ENCODE data around the gene NPHS2. TPM values are rescaled to one million over a fixed set of nuclear protein-coding genes. Genes with fewer than 3 reads are reported as not detected.

Gene NPHS2
- total RNA-seq (2014; rRNA removed; shearing (Covaris generic); ENCODE audit: low replicate concordance) = not detected in 2 replicates

- DNase-seq (ENCODE audit: low read depth) = no peak
- in situ Hi-C loops (cut with HindIII; ENCODE audit: low pct_unique_long_range_greater_than_20kb, low sequenced_read_pairs) = no loop called here
Measured at GRCh38 chr1:179575497-179576314, at the start of gene NPHS2. Gene NPHS2, minus strand, starts transcription at chr1:179575948. Its CDS starts 84 bp downstream, at chr1:179575864.

- in situ Hi-C loops (cut with HindIII; ENCODE audit: low pct_unique_long_range_greater_than_20kb, low sequenced_read_pairs) = no loop called here
- no peak for DNase-seq (ENCODE audit: low read depth)
Measured at GRCh38 chr1:179612361-179612760, 36.6 kb upstream of the NPHS2 start.

- DNase-seq (ENCODE audit: low read depth) = no peak
- in situ Hi-C loops (cut with HindIII; ENCODE audit: low pct_unique_long_range_greater_than_20kb, low sequenced_read_pairs) = no loop called here
Measured at GRCh38 chr1:179601093-179601492, 25.3 kb upstream of the NPHS2 start.

DNA sequence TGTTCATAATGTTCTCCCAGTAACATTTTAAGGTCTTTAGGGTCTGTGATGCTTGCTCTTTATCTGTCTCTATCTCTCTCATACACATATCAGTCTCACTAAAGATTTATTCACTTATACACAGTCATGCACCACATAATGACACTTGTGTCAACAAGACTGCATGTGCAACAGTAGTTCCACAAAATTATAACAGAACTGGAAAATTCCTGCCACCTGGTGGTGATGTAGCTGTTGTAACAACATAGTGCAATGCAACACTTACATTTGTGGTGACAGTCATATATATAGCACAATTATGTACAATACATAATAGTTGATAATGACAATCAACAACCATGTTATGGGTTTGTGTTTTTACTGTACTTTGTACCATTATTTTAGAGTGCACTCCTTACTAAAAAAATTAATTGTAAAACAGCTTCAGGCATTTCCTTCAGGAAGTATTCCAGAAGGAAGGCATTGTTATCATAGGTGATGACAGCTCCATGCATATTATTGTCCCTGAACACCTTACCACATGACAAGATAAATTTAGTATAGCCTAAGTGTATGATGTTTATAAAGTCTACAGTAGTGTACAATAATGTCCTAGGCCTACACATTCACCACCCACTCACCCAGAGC is 24.0 kb upstream of the NPHS2 start:
- DNase-seq (ENCODE audit: low read depth) = no peak

GRCh38 chr1:179598631-179599030 is 22.9 kb upstream of the NPHS2 start:
- no peak for DNase-seq (ENCODE audit: low read depth)
- in situ Hi-C loops (cut with HindIII; ENCODE audit: low pct_unique_long_range_greater_than_20kb, low sequenced_read_pairs) = no loop called here

More for the DNA sequence above, 24.0 kb upstream of the NPHS2 start:
- in situ Hi-C loops (cut with HindIII; ENCODE audit: low pct_unique_long_range_greater_than_20kb, low sequenced_read_pairs) = no loop called here

DNA sequence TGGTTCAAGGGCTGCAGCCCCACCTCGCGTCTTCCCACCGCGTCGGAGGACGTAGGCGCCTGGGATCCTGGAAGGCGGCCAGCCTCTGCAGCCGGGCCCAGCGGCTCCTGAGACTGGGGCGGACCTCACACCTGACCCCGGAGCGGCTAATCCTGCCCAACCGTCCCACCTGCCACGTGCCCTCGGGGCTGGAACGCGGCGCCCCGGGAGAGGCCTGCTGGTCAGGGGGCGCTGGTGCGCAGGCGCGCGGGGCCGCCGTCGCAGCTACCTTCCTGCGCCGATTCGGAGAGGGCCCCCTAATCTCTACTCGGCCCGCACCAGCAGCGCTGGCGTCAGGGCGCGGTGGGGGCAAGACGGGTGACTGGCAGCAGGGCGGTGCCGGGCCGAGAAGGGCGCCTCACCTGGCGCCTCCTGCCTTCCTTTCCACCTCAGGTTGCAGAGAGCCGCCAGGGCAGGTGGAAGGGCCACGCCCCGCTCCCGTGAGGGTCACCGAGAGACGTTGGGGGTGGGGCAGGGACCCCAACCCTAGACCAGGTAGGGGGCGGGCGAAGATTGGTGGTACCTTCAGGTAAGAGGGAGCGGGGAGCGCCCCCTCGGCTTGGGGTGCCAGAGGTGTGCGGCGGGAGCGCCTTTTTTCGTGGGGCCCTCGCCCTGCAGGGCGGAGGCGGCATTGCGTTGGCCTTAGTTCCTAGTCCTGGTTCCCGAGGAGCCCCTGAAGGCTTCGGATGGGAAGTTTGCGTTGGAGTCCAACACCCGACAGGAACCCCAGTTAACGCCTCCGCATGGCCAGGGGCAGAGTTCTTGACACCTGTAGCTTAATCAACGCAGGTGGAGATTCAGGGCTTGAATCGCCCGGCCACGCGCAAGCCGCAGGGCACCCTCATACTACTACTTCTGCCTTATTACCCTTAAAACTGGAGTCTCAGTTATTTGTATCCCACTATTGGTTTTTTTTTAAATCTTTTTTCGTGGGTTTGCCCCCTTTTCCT is 16.1 kb upstream of the NPHS2 start, which contains the start of gene TDRD5:
TSS of gene TDRD5 (plus strand) at position 241 of the 989 bp plus-strand sequence. CDS start 784 bp downstream, outside the sequence.
- in situ Hi-C loops (cut with HindIII; ENCODE audit: low pct_unique_long_range_greater_than_20kb, low sequenced_read_pairs) = no loop called here
- no peak for DNase-seq (ENCODE audit: low read depth)

DNA sequence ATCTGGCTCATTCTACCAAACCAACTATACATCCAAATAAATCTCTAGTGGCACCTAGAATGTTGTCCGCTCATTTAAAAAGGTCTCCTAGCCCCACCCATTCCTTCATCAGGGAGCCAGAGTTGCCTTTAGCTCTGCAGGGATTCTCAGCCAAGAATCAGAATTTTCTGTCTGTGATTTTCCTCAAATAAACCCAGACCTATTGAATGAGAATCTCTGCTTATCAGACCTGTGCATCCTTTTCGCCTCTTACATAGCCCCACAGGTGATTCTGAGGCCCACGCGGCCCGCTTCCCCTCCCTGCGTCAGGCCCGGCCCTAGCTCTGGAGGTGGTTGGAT is 15.5 kb upstream of the NPHS2 start:
- DNase-seq (ENCODE audit: low read depth) = no peak
- in situ Hi-C loops (cut with HindIII; ENCODE audit: low pct_unique_long_range_greater_than_20kb, low sequenced_read_pairs) = no loop called here

DNA sequence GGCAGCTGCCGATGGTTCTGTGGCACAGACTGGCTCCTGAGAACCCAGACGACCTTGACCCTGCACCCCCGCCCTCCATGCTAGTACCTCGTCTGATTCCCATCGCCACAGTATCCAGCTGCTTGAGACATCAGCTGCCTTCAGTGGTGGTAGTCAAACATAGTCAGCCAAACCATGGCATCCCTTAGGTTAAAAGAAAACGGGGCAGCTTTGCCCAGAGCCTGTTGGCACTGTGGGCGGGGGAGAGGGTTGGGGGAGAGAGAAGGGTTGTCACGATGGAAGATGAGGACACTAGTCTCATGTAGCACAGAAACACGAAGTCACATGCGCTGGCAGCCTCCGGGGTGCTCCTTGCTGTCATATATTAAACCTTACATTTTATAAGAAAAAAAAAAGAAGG is 14.9 kb upstream of the NPHS2 start:
- no peak for DNase-seq (ENCODE audit: low read depth)
- in situ Hi-C loops (cut with HindIII; ENCODE audit: low pct_unique_long_range_greater_than_20kb, low sequenced_read_pairs) = no loop called here

DNA sequence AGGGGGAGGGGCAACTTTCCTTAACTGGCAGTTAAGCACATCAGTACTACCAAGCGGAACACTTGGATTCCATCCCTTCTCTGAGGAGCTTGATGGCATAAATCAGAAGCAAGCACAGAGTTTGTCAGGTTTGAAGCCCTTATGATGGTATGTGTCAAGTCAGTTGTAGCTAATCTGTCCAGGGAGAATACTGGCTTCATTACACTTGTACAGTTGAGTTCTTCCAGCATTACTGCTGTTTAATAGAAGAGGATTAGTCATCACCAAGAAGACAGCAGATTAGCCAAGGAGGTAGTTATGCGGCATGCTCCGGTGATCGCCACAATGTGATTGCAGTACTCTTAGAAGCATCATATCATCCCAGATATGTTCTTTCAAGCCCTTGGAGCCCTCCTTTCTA is 13.8 kb upstream of the NPHS2 start:
- DNase-seq (ENCODE audit: low read depth) = peak; percentile 50
- in situ Hi-C loops (cut with HindIII; ENCODE audit: low pct_unique_long_range_greater_than_20kb, low sequenced_read_pairs) = no loop called here

- in situ Hi-C loops (cut with HindIII; ENCODE audit: low pct_unique_long_range_greater_than_20kb, low sequenced_read_pairs) = no loop called here
- DNase-seq (ENCODE audit: low read depth) = no peak
Measured at GRCh38 chr1:179588425-179589024, 12.8 kb upstream of the NPHS2 start.

DNA sequence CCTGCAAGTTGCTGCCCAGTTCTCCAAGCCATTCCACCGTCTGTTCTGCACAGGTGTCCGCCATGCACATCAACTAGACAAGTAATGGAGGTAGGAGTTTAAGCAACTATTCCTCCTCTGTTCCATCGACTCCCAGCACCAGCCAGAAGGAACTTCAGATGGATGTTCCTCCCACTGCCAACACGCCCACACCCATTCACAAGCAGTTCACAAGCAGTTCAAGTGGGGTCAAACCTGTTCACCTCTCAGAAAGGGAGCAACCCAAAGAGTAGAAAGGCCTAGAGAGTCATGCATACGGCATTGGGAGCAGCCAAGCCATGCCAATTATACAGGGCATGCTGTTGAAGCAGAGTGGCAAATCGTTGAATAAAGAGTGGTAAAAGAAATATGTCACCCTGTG is 11.6 kb upstream of the NPHS2 start:
- no peak for DNase-seq (ENCODE audit: low read depth)
- in situ Hi-C loops (cut with HindIII; ENCODE audit: low pct_unique_long_range_greater_than_20kb, low sequenced_read_pairs) = no loop called here

DNA sequence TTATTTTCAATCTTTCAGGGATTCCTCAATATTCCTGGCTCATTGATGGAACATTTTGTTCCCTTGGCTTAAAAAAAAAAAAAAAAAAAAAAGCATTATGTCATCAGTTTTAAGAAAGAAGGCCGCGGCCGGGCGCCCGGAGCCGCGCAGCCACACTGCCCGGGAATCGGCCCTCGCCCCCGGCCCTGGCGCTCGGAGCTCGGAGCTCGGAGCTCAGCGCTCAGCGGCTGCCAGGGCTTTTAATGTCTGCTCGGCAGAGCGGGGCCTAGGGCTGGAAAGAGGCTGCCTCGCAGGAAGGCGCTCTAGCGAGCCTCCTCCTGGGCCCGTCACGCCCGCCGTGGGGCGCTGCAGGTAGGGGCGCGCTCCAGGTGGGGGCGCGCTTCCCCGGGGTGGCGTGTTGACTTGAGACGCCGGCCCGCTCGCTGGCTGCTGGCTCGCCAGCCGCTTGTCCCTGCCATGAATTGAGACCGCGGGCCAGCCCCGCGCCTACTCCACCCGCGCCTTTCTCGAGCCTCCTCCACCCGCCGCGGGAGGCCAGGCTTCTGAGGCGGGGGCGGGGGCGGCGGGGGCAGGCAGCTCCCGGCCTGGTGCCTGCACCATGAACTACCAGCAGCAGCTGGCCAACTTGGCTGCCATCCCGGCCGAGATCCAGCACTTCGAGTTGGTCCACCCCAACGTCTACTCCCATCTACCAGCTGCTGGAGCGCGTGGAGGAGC is 10.5 kb upstream of the NPHS2 start:
- in situ Hi-C loops (cut with HindIII; ENCODE audit: low pct_unique_long_range_greater_than_20kb, low sequenced_read_pairs) = no loop called here
- no peak for DNase-seq (ENCODE audit: low read depth)

GRCh38 chr1:179583771-179584320 is 8.1 kb upstream of the NPHS2 start:
- DNase-seq (ENCODE audit: low read depth) = no peak
- in situ Hi-C loops (cut with HindIII; ENCODE audit: low pct_unique_long_range_greater_than_20kb, low sequenced_read_pairs) = no loop called here

- in situ Hi-C loops (cut with HindIII; ENCODE audit: low pct_unique_long_range_greater_than_20kb, low sequenced_read_pairs) = no loop called here
- no peak for DNase-seq (ENCODE audit: low read depth)
Measured at GRCh38 chr1:179576509-179576908, 761 bp upstream of the NPHS2 start.

DNA sequence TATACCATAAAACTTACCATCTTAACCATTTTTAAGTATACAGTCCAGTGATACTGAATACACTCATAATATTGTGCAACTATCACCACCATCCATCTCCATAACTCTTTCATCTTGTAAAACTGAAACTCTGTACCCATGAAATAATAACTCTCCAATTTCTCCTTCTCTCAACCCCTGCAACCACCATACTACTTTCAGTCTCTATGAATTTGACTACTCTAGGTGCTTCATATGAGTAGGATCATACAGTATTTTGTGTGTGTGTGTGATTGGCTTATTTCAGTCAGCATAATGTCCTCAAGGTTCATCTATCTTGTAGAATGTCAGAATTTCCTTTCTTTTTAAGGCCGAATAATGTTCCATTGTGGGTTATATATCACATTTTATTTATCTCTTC is 17.7 kb downstream of the NPHS2 start:
- in situ Hi-C loops (cut with HindIII; ENCODE audit: low pct_unique_long_range_greater_than_20kb, low sequenced_read_pairs) = no loop called here
- no peak for DNase-seq (ENCODE audit: low read depth)

GRCh38 chr1:179554427-179554826 is 21.3 kb downstream of the NPHS2 start:
- in situ Hi-C loops (cut with HindIII; ENCODE audit: low pct_unique_long_range_greater_than_20kb, low sequenced_read_pairs) = no loop called here

More at GRCh38 chr1:179554427-179554826, 21.3 kb downstream of the NPHS2 start:
- no peak for DNase-seq (ENCODE audit: low read depth)
